Bone marrow (tissue), 2 donors: ENCODE measurements around the gene TRAK2.
A peak's percentile ranks its signal among the peaks of the same experiment; 100 is the strongest.

Experiments used
- DNase-seq, 2 donors: peaks; one replicate each; lab custom pipeline; 2025; lab: John Stamatoyannopoulos, UW

TRAK2 gene

GRCh38 chr2:201361078-201361733, 90.1 kb downstream of the TRAK2 start:
- no peak for DNase-seq

- no peak for DNase-seq
Observed at GRCh38 chr2:201360256-201360655, 91.0 kb downstream of the TRAK2 start.

- peak in 1 of 2 donors; percentile 42 for DNase-seq
Observed at GRCh38 chr2:201358684-201359083, 92.6 kb downstream of the TRAK2 start.

- DNase-seq: no peak
Observed at GRCh38 chr2:201357221-201357620, 94.0 kb downstream of the TRAK2 start, which contains the start of gene FLACC1. Gene FLACC1, minus strand, starts transcription at chr2:201357345. Its CDS starts 5,941 bp downstream, at chr2:201351404.

- no peak for DNase-seq
Observed at GRCh38 chr2:201353116-201353515, 98.1 kb downstream of the TRAK2 start.

- no peak for DNase-seq
Observed at GRCh38 chr2:201350879-201351278, 100.4 kb downstream of the TRAK2 start.

GRCh38 chr2:201349601-201350000, 101.7 kb downstream of the TRAK2 start:
- DNase-seq: no peak

GRCh38 chr2:201348758-201349157, 102.5 kb downstream of the TRAK2 start:
- no peak for DNase-seq

GRCh38 chr2:201347138-201347537, 104.1 kb downstream of the TRAK2 start:
- no peak for DNase-seq

- DNase-seq: no peak
Observed at GRCh38 chr2:201345625-201346213, 105.5 kb downstream of the TRAK2 start.

GRCh38 chr2:201344663-201345366, 106.4 kb downstream of the TRAK2 start:
- no peak for DNase-seq

GRCh38 chr2:201343559-201343958, 107.7 kb downstream of the TRAK2 start:
- DNase-seq: no peak

GRCh38 chr2:201342923-201343322, 108.3 kb downstream of the TRAK2 start:
- DNase-seq: no peak

- no peak for DNase-seq
Observed at GRCh38 chr2:201329409-201329808, 121.8 kb downstream of the TRAK2 start.

GRCh38 chr2:201327678-201328077, 123.6 kb downstream of the TRAK2 start:
- DNase-seq: no peak
